GM18505 (cell line): Measurements from ENCODE around the gene COMP.

Source experiments
- ATAC-seq: cut with Tn5 transposase; IDR thresholded peaks from one replicate; pipeline ENCODE4 v1.9.1; 2021; ENCODE audit not compliant: unreplicated experiment
- POLR2A ChIP-seq: IDR thresholded peaks from 4 replicates; pipeline ENCODE4 v1.6.1; 2011; ENCODE audit warnings: borderline replicate concordance; ENCODE audit not compliant: insufficient read depth, insufficient read length; ENCODE audit errors: extremely low read depth

The COMP gene

DNA sequence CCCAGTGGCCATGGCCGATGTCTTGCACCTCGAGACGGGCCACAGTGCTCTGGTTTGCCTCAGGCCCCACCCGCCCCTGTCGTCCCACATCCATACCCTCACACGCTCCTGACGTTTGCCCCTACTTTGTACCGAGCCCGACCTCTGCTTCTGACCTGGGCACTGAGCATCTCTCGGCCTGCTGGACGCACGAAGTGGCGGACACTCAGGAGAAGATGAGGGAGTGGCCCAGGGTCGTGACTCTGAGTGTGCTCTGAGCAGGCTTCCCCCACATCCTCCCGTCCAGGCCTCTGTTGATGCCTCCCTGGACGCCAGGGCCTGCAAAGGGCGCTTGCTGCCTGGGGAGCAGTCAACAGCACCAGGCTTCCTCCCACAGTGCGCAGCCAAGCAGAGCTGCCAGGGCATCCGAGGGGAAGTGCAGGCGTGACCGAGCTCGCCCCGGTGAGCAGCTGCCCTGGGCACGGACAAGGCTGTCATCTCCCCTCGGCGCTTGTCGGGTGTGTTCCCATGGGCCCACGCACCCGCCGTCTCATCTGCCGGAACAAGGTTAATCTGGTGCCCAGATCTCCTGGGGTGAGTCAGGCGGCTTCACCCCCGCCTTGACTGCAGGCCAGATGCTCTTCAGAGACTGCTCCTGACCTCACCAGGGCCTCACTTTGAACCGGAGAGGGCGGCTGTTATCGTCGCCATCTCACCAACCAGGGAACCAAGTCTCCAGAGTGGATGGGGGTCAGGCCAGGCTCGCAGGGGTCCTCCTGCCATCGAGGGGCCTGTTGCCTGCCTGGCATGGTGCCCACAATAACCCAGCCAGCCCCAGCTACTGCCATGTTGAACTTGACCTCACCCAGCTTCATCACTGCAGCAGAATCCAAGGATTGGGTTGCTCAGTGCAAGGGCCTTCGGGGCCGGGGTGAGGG, 27.2 kb downstream of the COMP start:
- ATAC-seq: no peak
- TF ChIP-seq POLR2A: no peak

GRCh38 chr19:18762125-18763023, 28.7 kb downstream of the COMP start:
- no peak for TF ChIP-seq POLR2A
- ATAC-seq: no peak

- no peak for TF ChIP-seq POLR2A
- ATAC-seq: no peak
Measured at GRCh38 chr19:18761531-18762110, 29.5 kb downstream of the COMP start.

DNA sequence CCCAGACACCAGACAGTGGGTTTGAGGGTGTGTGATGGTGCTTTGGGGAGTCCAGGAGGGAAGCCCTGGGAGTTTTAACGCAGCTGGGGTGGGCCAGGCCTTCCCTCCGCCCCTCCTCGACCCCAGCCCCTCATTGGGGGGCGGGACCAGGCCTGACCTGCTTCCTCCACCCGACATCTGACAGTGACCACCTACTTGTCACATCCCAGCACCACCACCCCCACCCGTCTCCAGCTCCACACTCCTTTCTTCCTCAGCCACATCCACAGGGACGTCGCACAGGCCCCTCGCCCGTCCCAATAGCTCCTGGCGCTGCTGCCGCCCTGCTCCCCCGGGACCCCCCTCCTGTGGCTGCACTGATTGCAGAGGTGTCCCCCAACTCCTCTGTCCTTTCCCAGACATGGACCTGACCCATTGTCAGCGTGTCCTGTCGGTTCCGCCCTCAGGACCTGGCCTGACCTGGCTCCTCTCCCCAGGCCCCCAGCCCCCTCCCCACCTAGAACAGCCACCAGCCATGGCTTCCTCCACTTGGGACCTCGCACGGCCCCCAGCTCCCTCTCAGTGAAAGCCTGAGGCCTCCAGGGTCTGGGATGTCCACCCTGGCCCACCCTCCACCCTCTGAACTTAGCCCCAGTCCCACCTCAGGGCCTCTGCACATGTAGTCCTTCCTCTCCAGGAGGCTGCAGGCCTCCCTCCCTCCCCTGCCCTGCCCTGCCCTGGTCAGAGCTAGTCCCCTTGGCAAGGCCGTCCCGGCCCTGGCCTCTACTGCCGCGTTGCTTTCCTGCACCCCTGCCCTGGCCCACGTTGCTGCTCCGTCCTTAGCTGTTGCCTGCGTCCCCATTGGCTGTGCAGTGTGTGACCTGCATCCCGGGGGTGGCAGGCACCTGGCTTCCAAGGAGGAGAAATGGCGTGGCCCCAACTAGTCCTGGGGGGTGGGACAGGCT, 30.4 kb downstream of the COMP start:
- ATAC-seq: no peak
- TF ChIP-seq POLR2A: no peak

- ATAC-seq: no peak
- no peak for TF ChIP-seq POLR2A
Measured at GRCh38 chr19:18759995-18760426, 31.1 kb downstream of the COMP start.

DNA sequence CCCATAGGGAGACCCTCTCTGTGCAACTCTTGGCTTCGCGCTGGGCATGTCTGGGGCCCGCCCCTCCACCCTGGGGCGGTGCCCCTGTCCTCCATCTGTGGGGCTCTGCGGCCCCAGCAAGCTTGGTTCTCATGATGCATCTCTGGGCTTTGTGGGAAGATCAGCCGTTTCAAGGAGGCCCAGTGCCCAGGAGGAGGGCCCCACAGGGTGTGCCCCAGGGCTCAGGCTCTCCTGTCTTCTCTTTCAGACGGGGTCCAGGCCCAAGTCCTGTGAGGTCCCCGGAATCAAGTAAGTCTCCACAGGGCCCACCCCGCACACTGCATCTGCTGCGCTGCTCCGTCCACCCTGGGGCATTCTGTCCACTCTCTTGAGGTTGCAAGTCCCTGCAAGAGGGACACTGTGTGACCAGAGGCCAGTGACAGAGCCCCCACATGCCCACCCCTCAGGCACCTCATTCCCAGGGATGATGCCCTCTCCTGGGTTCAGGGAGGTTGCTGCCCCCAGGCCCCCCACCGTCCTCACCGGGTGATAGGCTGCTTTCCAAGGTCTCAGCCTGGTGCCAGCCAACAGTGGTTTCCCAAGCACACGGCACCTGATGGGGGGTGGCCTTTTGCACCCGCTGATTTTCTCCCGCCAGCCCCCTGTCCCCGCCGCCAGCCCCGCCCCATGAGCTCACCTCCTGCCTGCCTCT, 31.7 kb downstream of the COMP start:
- ATAC-seq: no peak

GRCh38 chr19:18756896-18757295, 34.2 kb downstream of the COMP start:
- no peak for ATAC-seq

More for the DNA sequence above, 31.7 kb downstream of the COMP start:
- TF ChIP-seq POLR2A: no peak

DNA sequence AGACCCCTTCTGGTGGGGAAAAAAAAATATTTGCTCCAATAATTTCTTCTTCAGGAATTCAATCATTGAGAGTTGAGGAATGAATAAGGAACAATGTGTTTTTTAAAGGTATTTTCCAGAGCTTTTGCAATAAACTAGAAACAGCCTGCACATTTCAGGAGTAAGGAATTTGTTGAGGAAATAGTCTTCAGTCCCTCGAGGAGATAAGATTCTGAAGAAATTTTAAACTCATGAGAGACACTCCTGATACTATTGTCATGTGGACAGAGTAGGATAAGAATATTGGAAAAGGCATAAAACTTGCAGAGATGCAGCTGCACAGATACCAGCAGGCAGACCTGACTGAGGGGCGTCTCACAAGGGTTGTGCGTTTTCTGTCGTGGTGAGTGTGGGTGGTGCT, 36.6 kb downstream of the COMP start:
- no peak for TF ChIP-seq POLR2A

More at GRCh38 chr19:18756896-18757295, 34.2 kb downstream of the COMP start:
- no peak for TF ChIP-seq POLR2A

DNA sequence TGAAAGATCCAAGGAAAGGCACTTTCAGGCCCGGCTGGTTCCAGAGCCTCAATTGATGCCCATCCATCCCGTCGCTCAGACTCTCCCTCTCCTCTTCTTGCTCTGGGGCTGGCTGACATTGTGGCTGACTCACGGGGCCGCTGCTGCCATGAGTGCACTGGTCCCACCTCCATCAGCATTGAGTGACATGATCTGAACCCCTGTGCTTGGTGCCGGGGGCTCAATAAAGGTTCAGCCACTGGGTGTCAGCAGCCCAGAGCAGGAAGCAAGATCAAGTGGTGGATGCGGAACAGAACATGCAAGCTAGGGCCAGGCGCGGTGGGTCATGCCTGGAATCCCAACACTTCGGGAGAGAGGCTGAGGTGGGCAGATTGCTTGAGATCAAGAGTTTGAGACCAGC, 39.5 kb downstream of the COMP start:
- TF ChIP-seq POLR2A: no peak
- no peak for ATAC-seq

More for the DNA sequence above, 36.6 kb downstream of the COMP start:
- ATAC-seq: no peak

GRCh38 chr19:18750295-18750970, 40.7 kb downstream of the COMP start:
- TF ChIP-seq POLR2A: no peak
- ATAC-seq: no peak
